GM18502 (cell line): ENCODE measurements around the gene PRKN.

Experiments used
- ATAC-seq: cut with Tn5 transposase; IDR thresholded peaks from one replicate; pipeline ENCODE4 v1.9.1; 2021; ENCODE audit warnings: mild to moderate bottlenecking; ENCODE audit not compliant: unreplicated experiment, poor library complexity

The PRKN gene

GRCh38 chr6:161671117-161671516 lies 1056.4 kb downstream of the PRKN start:
- ATAC-seq, result no peak

DNA sequence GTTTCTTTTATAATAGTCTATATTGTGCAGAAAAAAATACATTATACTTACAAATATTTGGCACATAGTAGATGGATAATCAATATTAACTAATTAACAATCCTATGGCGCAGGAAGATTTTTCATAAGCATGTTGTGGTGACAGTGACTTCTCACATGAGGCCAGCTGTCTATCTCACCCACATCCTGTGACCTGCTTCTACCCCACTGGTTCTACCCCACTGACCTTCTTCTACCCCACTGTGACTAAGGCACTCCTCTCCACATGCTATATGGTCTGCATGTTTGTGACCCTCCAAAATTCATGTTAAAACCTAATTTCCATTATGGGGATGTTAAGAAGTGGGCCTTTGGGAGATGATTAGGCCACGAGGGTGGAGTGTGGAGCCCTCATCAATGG lies 1058.9 kb downstream of the PRKN start:
- ATAC-seq, result no peak

DNA sequence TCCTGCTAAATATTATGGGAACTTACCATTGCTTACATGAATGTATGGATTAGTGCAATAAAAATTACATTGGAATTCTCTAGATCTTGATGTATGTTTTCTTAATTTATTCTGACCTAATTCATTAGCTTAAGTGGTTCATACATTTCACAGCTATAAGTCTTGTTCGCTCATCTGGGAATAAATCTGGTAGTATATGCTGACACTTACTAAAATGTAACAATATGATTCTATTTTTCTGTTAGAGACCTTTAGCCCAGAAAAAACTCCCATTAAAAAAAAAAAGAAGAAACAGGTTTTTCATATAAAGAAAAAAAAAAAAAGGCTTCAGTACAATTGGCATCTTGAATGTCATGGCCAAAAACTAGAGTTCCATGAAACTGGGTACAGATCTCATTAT lies 1059.6 kb downstream of the PRKN start:
- ATAC-seq, result no peak

DNA sequence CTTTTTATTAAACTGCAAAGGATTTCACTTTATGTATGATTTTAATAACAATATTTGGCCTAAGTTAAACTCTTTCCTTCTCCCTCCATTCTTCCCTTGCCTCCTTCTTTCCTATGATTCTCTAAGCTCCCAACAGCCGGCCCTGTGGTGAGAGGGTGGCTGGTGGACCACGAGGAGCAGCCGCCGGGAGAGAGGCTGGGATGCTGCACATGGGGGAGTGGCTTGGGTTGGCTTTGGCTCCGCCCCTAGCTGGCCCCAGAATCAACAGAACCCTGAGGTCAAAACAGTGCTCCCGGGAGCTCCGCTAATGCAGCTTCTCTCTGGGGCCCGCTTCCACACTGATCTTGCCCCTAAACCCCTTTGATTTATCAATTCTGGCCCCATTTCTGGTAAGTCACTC lies 1063.9 kb downstream of the PRKN start:
- ATAC-seq, result no peak

DNA sequence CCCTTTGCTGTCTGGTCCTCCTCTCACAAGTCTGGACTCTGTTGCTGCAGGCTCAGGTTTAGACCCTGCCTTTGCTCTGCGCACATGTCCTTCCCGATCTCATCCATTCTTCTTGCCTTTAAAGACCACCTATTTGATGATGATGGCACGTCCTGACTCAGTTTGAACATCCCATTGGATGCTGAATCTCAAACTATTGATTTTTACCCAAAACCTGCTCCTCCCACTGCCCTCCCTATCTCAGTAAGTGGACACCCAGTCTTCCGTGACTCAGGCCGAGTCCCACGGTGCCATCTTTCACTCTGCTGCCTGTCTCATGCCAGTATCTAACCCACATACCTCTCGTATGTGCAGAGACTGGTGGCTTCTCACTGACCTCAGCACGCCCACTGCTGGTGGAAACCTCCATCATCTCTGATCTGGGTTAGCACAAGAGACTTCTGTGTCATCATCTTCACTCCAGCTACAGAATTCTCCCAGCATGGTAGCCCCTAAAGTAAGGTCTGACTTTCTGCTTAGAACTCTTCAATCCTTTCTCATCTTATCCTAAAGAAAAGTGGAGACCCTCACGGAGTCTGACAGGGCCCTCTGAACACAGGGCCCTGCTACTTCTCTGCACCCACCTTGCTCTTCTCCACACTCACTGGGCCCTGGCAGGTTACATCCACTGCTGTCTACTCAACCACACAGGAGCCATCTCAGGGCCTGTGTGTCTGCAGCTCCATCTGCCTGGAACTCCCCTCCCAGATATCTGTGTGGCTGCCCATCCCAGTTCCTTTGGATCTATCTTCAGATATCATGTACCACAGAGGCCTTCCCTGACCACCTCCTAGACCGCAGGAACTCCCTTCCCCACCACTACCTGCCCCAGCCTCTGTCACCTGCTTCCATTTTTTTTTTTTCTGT lies 1066.6 kb downstream of the PRKN start:
- no peak for ATAC-seq

DNA sequence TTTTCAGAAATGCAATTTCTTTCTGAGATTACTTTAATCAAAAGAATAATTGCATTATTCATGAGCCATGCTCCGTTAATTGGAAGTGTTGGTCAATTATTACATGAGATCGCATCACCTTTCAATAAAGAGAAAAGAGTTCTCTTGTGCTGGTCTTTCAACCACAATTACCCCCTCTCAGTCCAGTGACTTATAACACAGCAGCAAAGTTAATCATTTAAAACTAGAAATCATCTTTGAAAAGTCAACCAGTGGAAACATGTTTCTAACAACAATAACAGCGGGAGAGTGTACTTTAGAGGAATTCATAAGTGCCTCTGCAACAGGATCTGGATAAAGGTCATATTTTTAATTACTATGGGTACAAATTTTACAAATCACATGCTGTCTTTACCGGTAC lies 1069.4 kb downstream of the PRKN start:
- no peak for ATAC-seq

- no peak for ATAC-seq
Observed at GRCh38 chr6:161654209-161654608, 1073.4 kb downstream of the PRKN start.

- no peak for ATAC-seq
Observed at GRCh38 chr6:161651949-161652348, 1075.6 kb downstream of the PRKN start.

- ATAC-seq, result no peak
Observed at GRCh38 chr6:161649841-161650240, 1077.7 kb downstream of the PRKN start.

- ATAC-seq, result no peak
Observed at GRCh38 chr6:161649068-161649467, 1078.5 kb downstream of the PRKN start.

DNA sequence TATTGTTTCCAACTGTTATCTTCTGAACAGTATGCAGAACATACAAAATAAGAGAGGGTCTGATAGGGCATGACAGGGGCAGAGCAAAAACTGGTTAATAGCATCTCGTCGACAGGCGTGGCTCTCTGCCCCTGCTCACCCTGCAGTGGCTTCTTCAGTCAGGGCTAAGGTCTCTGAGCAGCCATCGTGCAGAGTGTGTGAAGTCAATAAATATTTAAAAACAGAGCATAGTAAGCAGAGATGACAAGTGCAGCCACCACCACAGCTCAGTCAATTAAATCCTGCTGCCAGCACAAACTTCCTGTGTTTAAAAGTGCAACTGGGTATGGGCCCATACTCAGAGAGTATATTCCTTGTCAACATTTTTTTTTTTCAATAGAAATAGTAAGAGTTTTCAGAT lies 1080.3 kb downstream of the PRKN start:
- ATAC-seq, result no peak

- no peak for ATAC-seq
Observed at GRCh38 chr6:161644521-161644920, 1083.0 kb downstream of the PRKN start.

DNA sequence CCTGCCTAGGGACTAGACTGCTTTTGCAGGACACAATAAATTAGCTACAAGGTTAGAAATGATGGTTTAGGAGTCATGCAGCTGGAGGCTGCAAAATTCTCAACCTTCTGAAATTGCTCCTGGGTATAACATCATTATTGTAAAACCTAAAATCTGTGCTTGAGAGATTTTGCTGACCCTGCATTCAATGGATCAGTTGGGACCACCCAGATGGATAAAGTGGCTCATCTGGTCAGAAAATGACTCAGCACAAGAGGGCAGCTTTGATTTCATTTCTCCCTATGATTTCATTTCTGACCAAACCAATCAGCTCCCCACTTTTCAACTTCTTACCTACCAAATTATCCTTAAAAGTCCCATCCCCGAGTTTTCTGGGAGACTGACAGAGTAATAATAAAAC lies 1086.4 kb downstream of the PRKN start:
- no peak for ATAC-seq

DNA sequence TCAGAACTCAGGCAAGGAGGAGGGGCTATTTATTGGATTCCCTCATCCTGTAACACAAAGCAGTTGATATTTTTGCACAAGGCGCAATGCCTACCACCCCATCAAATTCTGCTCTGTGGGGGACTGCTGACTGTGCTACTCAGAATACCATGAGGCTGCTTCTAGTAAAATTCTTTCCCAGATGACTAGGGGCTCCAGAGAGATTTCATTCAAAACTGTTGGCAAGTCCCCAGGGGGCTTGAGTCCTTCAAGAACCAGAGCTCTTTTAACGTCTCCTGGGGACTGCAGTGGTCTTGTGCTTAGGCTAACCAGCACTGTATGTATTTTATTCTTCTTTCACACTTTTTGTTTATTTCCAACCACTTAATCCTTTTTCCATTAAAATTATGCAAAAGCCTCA lies 1087.8 kb downstream of the PRKN start:
- ATAC-seq, result no peak

GRCh38 chr6:161637658-161638057 lies 1089.9 kb downstream of the PRKN start:
- ATAC-seq, result no peak

DNA sequence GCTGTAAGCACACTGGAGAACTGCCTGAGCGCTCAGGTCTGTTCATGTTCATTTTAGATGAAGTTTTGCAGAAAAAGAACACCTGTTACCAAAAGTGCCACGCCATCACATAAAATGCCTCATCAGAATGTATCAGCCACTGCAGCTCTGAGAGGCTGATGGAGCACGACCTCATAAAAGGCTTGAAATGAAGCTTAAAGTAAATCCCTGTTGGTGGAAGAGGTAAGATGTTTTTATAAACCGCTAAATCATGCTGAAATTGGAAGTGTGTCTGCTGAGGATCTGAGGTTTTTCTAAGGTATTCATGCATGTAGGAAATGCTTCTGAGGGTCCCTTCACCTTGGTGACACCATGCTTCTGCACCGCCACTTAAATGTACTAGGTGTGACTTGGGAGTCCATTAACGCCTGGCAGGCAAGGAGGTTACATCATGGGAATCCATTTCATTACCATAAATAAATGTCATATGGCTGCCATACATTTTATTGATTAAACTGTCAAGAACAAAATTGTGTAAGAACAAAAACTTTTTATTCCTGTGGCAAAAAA lies 1090.6 kb downstream of the PRKN start:
- no peak for ATAC-seq

DNA sequence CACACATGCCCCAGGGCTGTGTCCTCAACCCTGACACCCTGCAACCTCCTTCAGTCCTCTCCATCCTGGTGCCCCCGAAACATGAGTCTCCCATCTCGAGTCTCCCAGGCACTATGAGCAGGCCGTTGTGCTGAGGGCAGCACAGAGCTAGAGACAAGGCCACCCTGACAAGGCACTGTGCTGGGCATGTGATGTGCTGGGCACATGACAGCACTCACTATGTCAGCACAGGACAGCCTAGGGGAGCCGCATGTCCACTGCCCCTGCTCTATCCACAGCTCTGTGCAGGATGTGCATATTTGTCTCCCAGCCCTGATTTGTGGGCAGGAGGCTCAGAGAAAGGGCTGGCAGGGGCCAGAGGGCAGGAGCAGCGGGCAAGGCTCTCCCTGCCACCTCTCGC lies 1091.6 kb downstream of the PRKN start:
- no peak for ATAC-seq

GRCh38 chr6:161634916-161635315 lies 1092.7 kb downstream of the PRKN start:
- no peak for ATAC-seq

DNA sequence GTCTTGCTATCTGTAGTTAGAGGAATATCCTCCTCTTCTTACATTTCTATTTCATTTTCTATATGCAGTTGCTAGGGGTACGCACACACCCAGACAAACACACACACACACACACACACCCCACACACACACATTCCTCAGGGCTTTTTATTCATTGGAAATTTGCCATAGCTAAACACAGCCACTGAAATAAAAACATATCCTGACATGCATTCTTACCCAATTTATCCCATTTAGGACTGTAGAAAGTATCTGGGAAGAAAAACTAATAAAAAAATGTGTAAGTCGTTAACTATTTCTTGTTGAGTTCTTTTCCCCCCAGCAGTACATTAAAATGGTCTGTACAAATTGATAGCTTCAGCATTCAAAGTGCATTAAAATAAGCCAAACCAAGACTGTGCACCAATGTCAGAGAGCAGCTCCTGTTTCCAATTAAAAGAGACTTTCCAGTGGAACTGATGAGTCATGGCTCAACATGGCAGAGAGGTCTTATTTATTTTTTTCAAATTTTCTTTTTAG lies 1095.8 kb downstream of the PRKN start:
- ATAC-seq, result no peak

DNA sequence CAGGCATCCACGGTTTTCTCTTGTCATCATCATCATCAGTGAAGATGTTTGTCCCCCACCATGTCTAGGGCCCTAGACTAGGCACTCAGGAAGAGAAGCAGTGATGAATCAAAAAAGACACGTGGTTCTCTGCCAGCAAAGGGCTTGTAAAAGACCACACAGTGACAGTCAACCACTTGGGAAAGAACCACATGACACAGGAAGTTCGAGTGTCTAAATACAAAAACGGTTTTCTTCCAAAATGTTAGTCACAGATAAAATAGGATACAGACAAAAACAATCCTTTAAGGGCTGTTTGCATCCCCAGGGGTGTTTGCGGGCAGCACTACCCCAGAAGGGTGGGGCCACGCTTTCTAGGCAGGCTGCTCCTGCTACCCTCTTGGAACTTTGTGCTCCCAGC lies 1096.9 kb downstream of the PRKN start:
- no peak for ATAC-seq

- no peak for ATAC-seq
Observed at GRCh38 chr6:161626132-161626676, 1101.4 kb downstream of the PRKN start.

DNA sequence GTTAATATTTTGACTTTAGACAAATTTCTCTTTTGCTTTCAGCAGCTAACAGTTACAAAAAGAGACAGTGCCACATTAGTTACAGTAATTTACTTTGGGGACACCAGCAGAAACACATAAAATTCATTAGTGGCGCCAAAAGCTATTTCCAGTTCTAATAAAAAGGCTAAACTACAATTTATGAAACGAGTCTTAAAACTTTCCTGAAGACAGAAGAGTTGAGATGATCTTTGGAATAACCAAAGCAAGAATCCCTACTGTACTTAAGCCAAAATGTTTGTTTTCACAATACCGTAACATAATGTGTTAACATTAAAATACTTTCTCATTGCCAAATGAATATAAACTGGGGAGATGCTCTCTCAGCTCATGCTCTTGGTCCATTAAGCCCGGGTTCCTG lies 1103.5 kb downstream of the PRKN start:
- no peak for ATAC-seq
